ENCODE data around the gene PPM1L. TPM values are rescaled to one million over a fixed set of nuclear protein-coding genes. Genes with fewer than 3 reads are reported as not detected.

The PPM1L gene
- total and polyA plus RNA-seq, 2 donors (not counting 1 experiment from before 2014, with no cell fraction given), result 1.1 to 12.0 TPM

DNA sequence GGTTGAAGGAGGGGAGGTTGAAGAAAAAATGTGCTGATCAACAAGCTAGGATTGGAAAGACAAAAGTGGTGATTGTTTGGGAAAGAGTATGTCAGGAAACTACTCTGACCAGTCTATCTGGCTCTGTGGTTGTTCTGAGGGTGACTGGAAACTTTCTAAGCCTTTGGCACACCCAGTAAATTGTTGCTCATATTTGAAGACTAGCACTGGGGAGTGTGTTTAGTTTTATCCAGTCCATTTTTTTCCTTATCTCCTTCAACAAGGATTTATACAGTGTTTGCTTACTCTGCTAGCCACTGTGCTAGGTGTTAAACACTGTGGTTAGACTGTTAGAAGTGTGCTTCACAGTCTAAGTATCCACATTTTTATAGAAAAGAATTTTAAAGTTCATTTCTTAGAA lies 28.8 kb downstream of the PPM1L start:
- no peak overlapping the region for H3K4me3 Mint-ChIP-seq
- H3K4me1 Mint-ChIP-seq, result peaks cover 4% of the 10 kb centered on the region
- Histone ChIP-seq H3K4me1 (ENCODE audit: control insufficient read depth in 2 of 2, insufficient read depth in 2 of 2, low read length in 2 of 2) (peaks cover 0 to 3% of the 10 kb centered on the region in 2 donors), H3K9ac (ENCODE audit: low read length) (no peak overlapping the region), H3K36me3 (replicated peaks in 1 of 2; ENCODE audit: control extremely low read depth in 1 of 2, control insufficient read depth in 1 of 2, extremely low read depth in 1 of 2, insufficient read depth in 2 of 2, low read length in 1 of 2) (no peaks in the 10 kb centered on the region), H3K9me3 (ENCODE audit: control extremely low read depth in 1 of 3, control insufficient read depth in 2 of 3, insufficient read depth in 1 of 3, low read length in 2 of 3) (peaks cover 0 to 6% (median 4%) of the 10 kb centered on the region in 3 donors), H3K4me3 (ENCODE audit: control extremely low read depth in 1 of 5, extremely low read depth in 1 of 5, insufficient read depth in 1 of 5, low read depth in 2 of 5, low read length in 4 of 5) (no peak overlapping the region), H3K27me3 (replicated peaks in 1 of 4; ENCODE audit: control extremely low read depth in 1 of 4, control insufficient read depth in 3 of 4, insufficient read depth in 4 of 4, low read length in 3 of 4) (no peaks in the 10 kb centered on the region), H4K20me1 (ENCODE audit: control insufficient read depth, insufficient read depth, low read length, poor library complexity, severe bottlenecking) (no peaks in the 10 kb centered on the region), H3K79me2 (ENCODE audit: control insufficient read depth, insufficient read depth, low read length) (no peaks in the 10 kb centered on the region), H3K4me2 (replicated peaks; ENCODE audit: low read depth, low read length, poor library complexity, severe bottlenecking) (no peak overlapping the region), H2AFZ (ENCODE audit: insufficient read depth, low read depth, low read length, poor library complexity, severe bottlenecking) (no peak overlapping the region), H3K27ac (ENCODE audit: low read length in 2 of 2) (no peak overlapping the region)
- H3K27ac Mint-ChIP-seq, result no peak overlapping the region
- H3K27me3 Mint-ChIP-seq, result no peaks in the 10 kb centered on the region
- intact Hi-C loops (cut with micrococcal nuclease), result no loop called here
- ATAC-seq (ENCODE audit: low read depth) (no peak), DNase-seq (no peak)
- TF ChIP-seq, protein P1, sequence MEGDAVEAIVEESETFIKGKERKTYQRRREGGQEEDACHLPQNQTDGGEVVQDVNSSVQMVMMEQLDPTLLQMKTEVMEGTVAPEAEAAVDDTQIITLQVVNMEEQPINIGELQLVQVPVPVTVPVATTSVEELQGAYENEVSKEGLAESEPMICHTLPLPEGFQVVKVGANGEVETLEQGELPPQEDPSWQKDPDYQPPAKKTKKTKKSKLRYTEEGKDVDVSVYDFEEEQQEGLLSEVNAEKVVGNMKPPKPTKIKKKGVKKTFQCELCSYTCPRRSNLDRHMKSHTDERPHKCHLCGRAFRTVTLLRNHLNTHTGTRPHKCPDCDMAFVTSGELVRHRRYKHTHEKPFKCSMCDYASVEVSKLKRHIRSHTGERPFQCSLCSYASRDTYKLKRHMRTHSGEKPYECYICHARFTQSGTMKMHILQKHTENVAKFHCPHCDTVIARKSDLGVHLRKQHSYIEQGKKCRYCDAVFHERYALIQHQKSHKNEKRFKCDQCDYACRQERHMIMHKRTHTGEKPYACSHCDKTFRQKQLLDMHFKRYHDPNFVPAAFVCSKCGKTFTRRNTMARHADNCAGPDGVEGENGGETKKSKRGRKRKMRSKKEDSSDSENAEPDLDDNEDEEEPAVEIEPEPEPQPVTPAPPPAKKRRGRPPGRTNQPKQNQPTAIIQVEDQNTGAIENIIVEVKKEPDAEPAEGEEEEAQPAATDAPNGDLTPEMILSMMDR (IDR thresholded peaks at IDR 0.05), result no peak
- no peak for TF ChIP-seq EZH2 (IDR thresholded peaks at IDR 0.05; ENCODE audit: borderline replicate concordance, insufficient read depth, low read depth, low read length, poor library complexity, severe bottlenecking)
- peaks cover 3% of the 10 kb centered on the region for H3K9me3 Mint-ChIP-seq (ENCODE audit: insufficient read depth)
- ChIA-PET CTCF (no interaction called here), POLR2A (no interaction called here)

DNA sequence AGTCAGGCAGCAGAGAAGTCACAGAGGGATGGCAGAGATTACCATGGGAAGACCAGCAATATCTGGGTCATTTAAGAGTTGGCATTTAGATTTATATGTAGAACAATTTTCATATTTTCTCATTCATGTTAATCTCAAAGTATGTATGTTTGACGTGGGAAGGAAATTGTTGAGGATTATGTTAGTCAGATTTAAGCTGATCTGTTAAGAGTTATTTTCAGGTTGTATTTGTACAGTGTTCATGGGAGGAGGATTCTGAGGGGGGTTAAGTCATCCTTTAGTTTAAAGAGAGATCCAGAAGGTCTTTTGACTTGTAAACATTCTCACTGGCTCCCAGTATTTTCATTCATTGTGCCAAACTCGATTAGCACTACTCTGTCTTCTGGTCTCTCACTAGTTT lies 34.7 kb downstream of the PPM1L start:
- Histone ChIP-seq H2AFZ (ENCODE audit: insufficient read depth, low read depth, low read length, poor library complexity, severe bottlenecking) (no peak overlapping the region), H3K4me3 (ENCODE audit: control extremely low read depth in 1 of 5, extremely low read depth in 1 of 5, insufficient read depth in 1 of 5, low read depth in 2 of 5, low read length in 4 of 5) (no peak overlapping the region), H3K36me3 (replicated peaks in 1 of 2; ENCODE audit: control extremely low read depth in 1 of 2, control insufficient read depth in 1 of 2, extremely low read depth in 1 of 2, insufficient read depth in 2 of 2, low read length in 1 of 2) (no peaks in the 10 kb centered on the region), H3K27me3 (replicated peaks in 1 of 4; ENCODE audit: control extremely low read depth in 1 of 4, control insufficient read depth in 3 of 4, insufficient read depth in 4 of 4, low read length in 3 of 4) (no peaks in the 10 kb centered on the region), H4K20me1 (ENCODE audit: control insufficient read depth, insufficient read depth, low read length, poor library complexity, severe bottlenecking) (no peaks in the 10 kb centered on the region), H3K9me3 (ENCODE audit: control extremely low read depth in 1 of 3, control insufficient read depth in 2 of 3, insufficient read depth in 1 of 3, low read length in 2 of 3) (peaks cover 0 to 6% (median 4%) of the 10 kb centered on the region in 3 donors), H3K79me2 (ENCODE audit: control insufficient read depth, insufficient read depth, low read length) (no peaks in the 10 kb centered on the region), H3K9ac (ENCODE audit: low read length) (no peak overlapping the region), H3K4me2 (replicated peaks; ENCODE audit: low read depth, low read length, poor library complexity, severe bottlenecking) (no peak overlapping the region), H3K4me1 (ENCODE audit: control insufficient read depth in 2 of 2, insufficient read depth in 2 of 2, low read length in 2 of 2) (no peaks in the 10 kb centered on the region), H3K27ac (ENCODE audit: low read length in 2 of 2) (no peak overlapping the region)
- ChIA-PET CTCF (no interaction called here), POLR2A (no interaction called here)
- peaks cover 3% of the 10 kb centered on the region for H3K9me3 Mint-ChIP-seq (ENCODE audit: insufficient read depth)
- intact Hi-C loops (cut with micrococcal nuclease), result no loop called here
- no peak for ATAC-seq (ENCODE audit: low read depth)
- TF ChIP-seq, protein P1 (IDR thresholded peaks at IDR 0.05), result no peak
- TF ChIP-seq EZH2 (IDR thresholded peaks at IDR 0.05; ENCODE audit: borderline replicate concordance, insufficient read depth, low read depth, low read length, poor library complexity, severe bottlenecking), result no peak
- no peak overlapping the region for H3K4me3 Mint-ChIP-seq
- no peak overlapping the region for H3K27ac Mint-ChIP-seq
- DNase-seq, result no peak
- H3K4me1 Mint-ChIP-seq, result no peaks in the 10 kb centered on the region
- 60% methylated on average over 1 of the region's 2 CpGs for WGBS (ENCODE audit: insufficient coverage)
- peaks cover 6% of the 10 kb centered on the region for H3K27me3 Mint-ChIP-seq

Data from B cell (primary cell).